ENCODE results near the gene B4GALT4.

The B4GALT4 gene

GRCh38 chr3:119235151-119235550, 5.5 kb downstream of the B4GALT4 start:
- CTCF ChIA-PET: no interaction called here
- TF ChIP-seq CTBP1 (IDR thresholded peaks at IDR 0.05; ENCODE audit: borderline replicate concordance) (no peak), FOXA1 (IDR thresholded peaks at IDR 0.05) (no peak), L3MBTL2 (conservative IDR thresholded peaks at IDR 0.05) (no peak), ZNF384 (IDR thresholded peaks at IDR 0.05) (no peak), FOXM1 (IDR thresholded peaks at IDR 0.05; ENCODE audit: borderline replicate concordance) (no peak), SP1 (IDR thresholded peaks at IDR 0.05) (no peak), SUZ12 (IDR thresholded peaks at IDR 0.05) (no peak)
- DNase-seq (ENCODE audit: extremely low spot score): no peak
- POLR2A ChIA-PET: no interaction called here

GRCh38 chr3:119234610-119235009, 6.1 kb downstream of the B4GALT4 start:
- ChIA-PET CTCF (no interaction called here), POLR2A (no interaction called here)
- DNase-seq (ENCODE audit: extremely low spot score): no peak
- TF ChIP-seq PKNOX1 (IDR thresholded peaks at IDR 0.05): no peak
- no peak for TF ChIP-seq ELF4 (IDR thresholded peaks at IDR 0.05)
- no peak for TF ChIP-seq LEF1 (IDR thresholded peaks at IDR 0.05; ENCODE audit: borderline replicate concordance)
- TF ChIP-seq ZNF384 (IDR thresholded peaks at IDR 0.05): no peak

- no peak for DNase-seq (ENCODE audit: extremely low spot score)
- TF ChIP-seq ELF4 (IDR thresholded peaks at IDR 0.05) (no peak), PKNOX1 (IDR thresholded peaks at IDR 0.05) (no peak), ARNT (IDR thresholded peaks at IDR 0.05) (no peak), BHLHE40 (IDR thresholded peaks at IDR 0.05; ENCODE audit: borderline replicate concordance) (no peak), LEF1 (IDR thresholded peaks at IDR 0.05; ENCODE audit: borderline replicate concordance) (no peak), FOXK2 (IDR thresholded peaks at IDR 0.05) (no peak), SP1 (IDR thresholded peaks at IDR 0.05) (no peak), SUZ12 (IDR thresholded peaks at IDR 0.05) (no peak), ZNF384 (IDR thresholded peaks at IDR 0.05) (no peak), NFRKB (IDR thresholded peaks at IDR 0.05) (no peak), FOXM1 (IDR thresholded peaks at IDR 0.05; ENCODE audit: borderline replicate concordance) (no peak), L3MBTL2 (conservative IDR thresholded peaks at IDR 0.05) (no peak), TARDBP (IDR thresholded peaks at IDR 0.05) (no peak), HDGF (IDR thresholded peaks at IDR 0.05; ENCODE audit: borderline replicate concordance) (no peak), CTBP1 (IDR thresholded peaks at IDR 0.05; ENCODE audit: borderline replicate concordance) (no peak), FOXA1 (IDR thresholded peaks at IDR 0.05) (no peak)
- ChIA-PET CTCF (interaction anchor here (1.5 kb wide), 1 partner anchor 11 kb away, joined by 4 read pairs; no protein-coding TSS in a partner anchor), POLR2A (no interaction called here)
These were observed 9.9 kb downstream of the B4GALT4 start for GRCh38 chr3:119230745-119231144.

- POLR2A ChIA-PET: interaction anchor here (1.0 kb wide), 1 partner anchor 11 kb away, joined by 3 read pairs; the partner anchor contains the start of gene B4GALT4
- CTCF ChIA-PET: interaction anchor here (1.5 kb wide), 1 partner anchor 11 kb away, joined by 4 read pairs; no protein-coding TSS in a partner anchor
- TF ChIP-seq ELF4 (IDR thresholded peaks at IDR 0.05): no peak
- no peak for TF ChIP-seq CTBP1 (IDR thresholded peaks at IDR 0.05; ENCODE audit: borderline replicate concordance)
- TF ChIP-seq ZNF384 (IDR thresholded peaks at IDR 0.05): no peak
- TF ChIP-seq FOXA1 (IDR thresholded peaks at IDR 0.05): no peak
- no peak for TF ChIP-seq L3MBTL2 (conservative IDR thresholded peaks at IDR 0.05)
- DNase-seq (ENCODE audit: extremely low spot score): no peak
These were observed 10.6 kb downstream of the B4GALT4 start for GRCh38 chr3:119230071-119230470.

GRCh38 chr3:119229190-119229589, 11.5 kb downstream of the B4GALT4 start:
- ChIA-PET POLR2A (no interaction called here), CTCF (no interaction called here)
- TF ChIP-seq BHLHE40 (IDR thresholded peaks at IDR 0.05; ENCODE audit: borderline replicate concordance): no peak
- TF ChIP-seq SP1 (IDR thresholded peaks at IDR 0.05): no peak
- TF ChIP-seq NFRKB (IDR thresholded peaks at IDR 0.05): no peak
- TF ChIP-seq ARNT (IDR thresholded peaks at IDR 0.05): no peak
- TF ChIP-seq FOXM1 (IDR thresholded peaks at IDR 0.05; ENCODE audit: borderline replicate concordance): no peak
- no peak for TF ChIP-seq FOXK2 (IDR thresholded peaks at IDR 0.05)
- TF ChIP-seq SUZ12 (IDR thresholded peaks at IDR 0.05): no peak
- TF ChIP-seq HDGF (IDR thresholded peaks at IDR 0.05; ENCODE audit: borderline replicate concordance): no peak
- TF ChIP-seq FOXA1 (IDR thresholded peaks at IDR 0.05): no peak
- TF ChIP-seq ELF4 (IDR thresholded peaks at IDR 0.05): no peak
- DNase-seq (ENCODE audit: extremely low spot score): no peak

GRCh38 chr3:119228373-119229145, 12.1 kb downstream of the B4GALT4 start:
- TF ChIP-seq FOXA1 (IDR thresholded peaks at IDR 0.05) (no peak), NFRKB (IDR thresholded peaks at IDR 0.05) (no peak), ELF4 (IDR thresholded peaks at IDR 0.05) (no peak), PKNOX1 (IDR thresholded peaks at IDR 0.05) (no peak), CTBP1 (IDR thresholded peaks at IDR 0.05; ENCODE audit: borderline replicate concordance) (no peak), ARNT (IDR thresholded peaks at IDR 0.05) (no peak), FOXM1 (IDR thresholded peaks at IDR 0.05; ENCODE audit: borderline replicate concordance) (no peak), SUZ12 (IDR thresholded peaks at IDR 0.05) (no peak), LEF1 (IDR thresholded peaks at IDR 0.05; ENCODE audit: borderline replicate concordance) (no peak), FOXK2 (IDR thresholded peaks at IDR 0.05) (no peak), ZNF384 (IDR thresholded peaks at IDR 0.05) (no peak), SP1 (IDR thresholded peaks at IDR 0.05) (no peak), TARDBP (IDR thresholded peaks at IDR 0.05) (no peak), L3MBTL2 (conservative IDR thresholded peaks at IDR 0.05) (no peak), HDGF (IDR thresholded peaks at IDR 0.05; ENCODE audit: borderline replicate concordance) (no peak)
- ChIA-PET CTCF (no interaction called here), POLR2A (no interaction called here)
- no peak for DNase-seq (ENCODE audit: extremely low spot score)

Measured in HEK293T (cell line).